Smooth muscle cell of the brain vasculature (primary cell): ENCODE results near the gene TRIM67.

Source experiments
- DNase-seq: peaks from one replicate; pipeline ENCODE4 v3.0.0-alpha.2; 2012; ENCODE audit warnings: low read depth, low spot score

Gene TRIM67

GRCh38 chr1:231233735-231234417 lies 72.0 kb downstream of the TRIM67 start:
- DNase-seq: no peak

- no peak for DNase-seq
These were observed 72.6 kb downstream of the TRIM67 start for GRCh38 chr1:231234506-231234905.

- DNase-seq: no peak
These were observed 73.8 kb downstream of the TRIM67 start for GRCh38 chr1:231235526-231236207.

GRCh38 chr1:231236208-231236591 lies 74.3 kb downstream of the TRIM67 start:
- no peak for DNase-seq

DNA sequence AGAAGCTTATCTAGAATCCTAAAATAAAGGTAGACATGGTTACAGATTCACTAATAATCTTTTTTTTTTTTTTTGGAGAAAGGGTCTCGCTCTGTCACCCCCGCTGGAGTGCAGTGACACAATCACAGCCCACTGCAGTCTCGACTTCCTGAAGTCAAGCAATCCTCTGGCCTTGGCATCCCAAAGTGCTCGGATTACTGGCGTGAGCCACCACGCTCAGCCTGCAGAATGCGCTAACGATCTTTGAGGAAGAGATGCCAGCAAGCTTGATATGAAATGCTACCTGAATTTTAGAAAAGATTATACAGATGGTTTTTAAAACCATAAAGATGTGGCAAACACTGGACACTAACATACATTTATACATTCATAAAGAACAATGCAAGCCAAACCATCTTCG lies 75.1 kb downstream of the TRIM67 start:
- DNase-seq: no peak

DNA sequence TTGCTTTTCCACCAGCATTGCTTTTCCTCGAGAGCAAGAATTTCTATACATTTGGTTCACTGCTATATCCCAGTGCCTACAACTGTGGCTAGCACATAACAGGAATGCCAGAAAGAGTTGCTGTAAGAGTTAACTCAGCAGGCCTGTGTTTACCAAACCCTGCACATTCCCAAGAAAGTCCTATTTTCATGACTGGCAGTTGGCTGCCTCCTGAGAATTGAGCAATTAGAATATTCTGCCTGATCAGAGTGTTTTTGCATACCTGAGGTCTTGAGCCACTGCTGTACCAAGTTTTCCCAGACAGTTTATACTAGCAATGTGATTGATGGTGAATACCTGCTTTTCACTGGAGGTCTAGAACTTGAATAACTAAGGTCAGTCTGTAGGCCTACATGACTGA lies 76.4 kb downstream of the TRIM67 start:
- no peak for DNase-seq

GRCh38 chr1:231240531-231240882 lies 78.6 kb downstream of the TRIM67 start:
- no peak for DNase-seq

DNA sequence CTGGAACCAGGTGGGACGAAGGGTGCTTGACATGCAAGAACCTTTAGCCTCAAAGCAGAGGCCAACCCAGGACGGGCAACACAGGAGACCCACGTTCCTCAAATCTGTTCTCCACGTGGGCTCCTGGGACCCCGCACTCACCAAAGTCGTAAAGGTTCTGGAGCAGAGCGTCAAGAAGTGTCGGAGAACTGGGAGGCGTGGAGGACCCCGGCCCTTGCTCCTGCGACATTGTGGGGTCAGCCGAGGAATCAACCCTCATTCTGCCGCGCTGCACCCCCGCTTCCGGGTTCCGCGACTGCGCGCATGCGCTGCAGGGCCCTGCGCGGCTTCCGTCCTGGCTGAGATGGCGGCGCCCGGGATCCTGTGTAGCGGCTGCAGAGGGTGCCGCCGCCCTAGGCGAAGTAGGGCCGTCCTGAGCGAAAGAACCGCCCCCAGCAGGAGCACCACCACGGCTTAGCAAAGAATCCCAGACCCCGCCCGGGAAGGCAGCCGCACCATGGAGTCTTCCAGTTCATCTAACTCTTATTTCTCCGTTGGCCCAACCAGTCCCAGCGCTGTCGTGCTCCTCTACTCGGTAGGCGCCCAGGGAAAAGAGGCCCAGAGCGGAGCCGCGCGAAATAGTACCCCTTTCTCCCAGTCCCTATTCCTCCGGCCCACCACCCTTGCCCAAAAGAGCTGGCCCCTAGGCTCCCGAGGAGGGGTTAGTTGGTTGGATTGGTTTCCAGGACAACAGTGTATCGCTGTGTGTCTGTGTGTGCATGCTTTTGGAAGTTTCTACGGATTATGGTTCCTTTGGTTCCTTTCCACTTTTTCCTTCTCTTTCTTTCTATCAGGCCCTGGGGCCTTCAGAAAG lies 79.3 kb downstream of the TRIM67 start, which contains the start of gene GNPAT:
Gene GNPAT, plus strand, starts transcription at position 330 of the 853 bp plus-strand sequence. Its CDS starts 167 bp downstream, at position 497.
- peak; percentile 49 for DNase-seq

DNA sequence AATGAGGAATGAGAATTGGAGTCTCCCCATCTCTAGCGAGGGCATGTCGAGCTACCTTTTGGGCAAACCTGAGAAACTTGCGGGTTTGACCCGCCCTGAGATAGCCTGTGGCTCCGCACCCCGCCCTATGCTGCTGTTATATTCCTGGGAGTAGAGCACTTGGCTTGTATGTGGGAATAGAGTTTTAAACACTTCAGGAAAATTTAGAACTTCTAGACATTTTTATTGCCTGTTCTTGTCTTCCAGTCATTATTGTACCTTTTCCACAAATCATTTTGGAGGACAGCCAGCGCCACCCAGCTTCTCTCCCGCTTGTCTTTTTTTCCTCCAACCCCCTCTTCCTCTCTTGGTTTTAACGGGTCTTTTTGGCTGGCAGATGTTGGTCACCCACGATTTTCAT lies 79.9 kb downstream of the TRIM67 start:
- DNase-seq: no peak

GRCh38 chr1:231242516-231243198 lies 80.8 kb downstream of the TRIM67 start:
- DNase-seq: no peak

DNA sequence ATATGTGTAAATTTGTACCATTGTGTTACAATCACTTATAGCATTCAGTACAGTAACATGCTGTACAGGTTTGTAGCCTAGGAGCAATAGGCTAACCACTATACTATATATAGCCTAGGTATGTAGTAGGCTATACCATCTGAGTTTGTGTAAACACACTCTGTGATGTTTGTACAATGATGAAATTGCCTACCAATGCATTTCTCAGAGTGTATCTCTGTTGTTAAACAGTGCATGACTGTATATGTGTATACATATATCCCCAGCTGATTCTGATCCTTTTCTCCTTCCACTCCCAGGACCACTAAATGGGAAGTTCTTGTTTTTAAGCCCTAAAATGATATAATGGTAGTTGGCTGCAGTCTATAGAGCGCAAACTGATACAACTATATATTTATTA lies 86.9 kb downstream of the TRIM67 start:
- no peak for DNase-seq

- no peak for DNase-seq
These were observed 90.5 kb downstream of the TRIM67 start for GRCh38 chr1:231252336-231252735.

GRCh38 chr1:231260351-231260750 lies 98.5 kb downstream of the TRIM67 start:
- DNase-seq: no peak

DNA sequence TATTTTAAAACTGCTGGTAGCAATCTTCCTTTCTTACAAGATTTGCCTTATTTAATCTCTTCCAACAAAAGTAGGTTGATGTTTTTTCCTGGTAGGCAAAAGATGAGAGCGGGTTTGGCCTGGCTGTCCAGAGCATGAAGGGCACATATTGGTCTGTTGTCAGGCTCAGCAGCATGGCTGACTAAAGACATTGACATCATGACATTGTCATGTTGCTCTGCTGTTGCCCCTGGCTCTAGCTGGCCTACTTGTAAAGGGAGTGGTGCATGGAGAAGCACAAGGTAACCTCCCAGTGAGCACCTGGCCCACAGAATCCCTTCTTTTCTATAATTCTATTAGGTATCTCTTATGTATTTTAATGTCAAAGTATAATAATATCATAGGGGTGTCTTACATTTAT lies 102.8 kb downstream of the TRIM67 start:
- no peak for DNase-seq

- DNase-seq: no peak
These were observed 103.5 kb downstream of the TRIM67 start for GRCh38 chr1:231265379-231265778.

DNA sequence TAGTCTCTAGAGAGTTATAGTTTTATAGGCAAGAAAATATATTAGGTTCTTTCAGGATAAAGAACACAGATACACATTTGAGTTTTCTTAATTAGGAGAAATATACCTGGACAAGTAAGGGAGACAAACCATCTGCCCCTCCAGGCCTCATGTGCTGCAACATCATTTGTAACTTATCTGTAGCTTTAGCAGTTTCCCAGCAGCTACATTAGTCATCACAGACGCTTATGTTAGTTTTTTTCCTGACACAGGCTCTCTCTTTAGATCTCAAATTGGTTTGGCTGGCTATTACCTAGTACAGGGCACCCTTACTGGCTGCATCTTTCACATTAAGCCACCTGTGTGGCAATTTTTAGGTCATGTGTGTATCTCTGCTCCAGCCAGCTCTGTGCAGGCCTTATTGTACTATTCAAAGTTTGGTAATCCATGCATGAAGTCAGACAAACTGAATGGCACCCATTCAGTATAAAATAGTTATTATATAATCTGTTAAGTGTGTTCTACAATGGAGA lies 105.0 kb downstream of the TRIM67 start:
- DNase-seq: no peak
